ENCODE results near the gene CTDNEP1.

DNA sequence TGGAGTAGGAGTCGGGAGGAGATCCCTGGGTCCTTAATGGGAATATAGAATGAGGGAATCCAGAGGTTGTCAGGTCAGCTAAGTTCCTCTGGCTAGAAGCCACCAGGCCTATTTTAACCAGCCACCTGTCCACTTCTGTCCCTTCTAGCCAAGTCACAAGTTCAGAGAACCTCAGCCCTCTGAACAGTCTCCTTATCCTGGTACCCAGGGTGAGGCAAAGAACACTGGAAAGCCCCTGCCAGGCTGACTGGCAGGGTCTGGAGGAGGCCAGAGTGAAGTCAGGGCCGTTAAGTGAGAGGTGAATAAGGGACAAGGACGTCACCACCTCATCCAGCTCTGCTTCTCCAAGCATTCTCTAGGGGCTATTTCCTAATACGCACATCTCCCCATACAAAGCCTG is 2.7 kb downstream of the CTDNEP1 start:
- no peak for TF ChIP-seq EZH2phosphoT487 (IDR thresholded peaks at IDR 0.05; ENCODE audit: borderline replicate concordance)
- TF ChIP-seq, protein P1, sequence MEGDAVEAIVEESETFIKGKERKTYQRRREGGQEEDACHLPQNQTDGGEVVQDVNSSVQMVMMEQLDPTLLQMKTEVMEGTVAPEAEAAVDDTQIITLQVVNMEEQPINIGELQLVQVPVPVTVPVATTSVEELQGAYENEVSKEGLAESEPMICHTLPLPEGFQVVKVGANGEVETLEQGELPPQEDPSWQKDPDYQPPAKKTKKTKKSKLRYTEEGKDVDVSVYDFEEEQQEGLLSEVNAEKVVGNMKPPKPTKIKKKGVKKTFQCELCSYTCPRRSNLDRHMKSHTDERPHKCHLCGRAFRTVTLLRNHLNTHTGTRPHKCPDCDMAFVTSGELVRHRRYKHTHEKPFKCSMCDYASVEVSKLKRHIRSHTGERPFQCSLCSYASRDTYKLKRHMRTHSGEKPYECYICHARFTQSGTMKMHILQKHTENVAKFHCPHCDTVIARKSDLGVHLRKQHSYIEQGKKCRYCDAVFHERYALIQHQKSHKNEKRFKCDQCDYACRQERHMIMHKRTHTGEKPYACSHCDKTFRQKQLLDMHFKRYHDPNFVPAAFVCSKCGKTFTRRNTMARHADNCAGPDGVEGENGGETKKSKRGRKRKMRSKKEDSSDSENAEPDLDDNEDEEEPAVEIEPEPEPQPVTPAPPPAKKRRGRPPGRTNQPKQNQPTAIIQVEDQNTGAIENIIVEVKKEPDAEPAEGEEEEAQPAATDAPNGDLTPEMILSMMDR (conservative IDR thresholded peaks at IDR 0.05; ENCODE audit: low read length): no peak

All from Loucy (cell line).